BE2C (cell line): ENCODE data around the gene SUPT3H.
"Not testable (repeated sequence)": the region's sequence is repeated elsewhere in the genome, so short reads cannot be mapped to it uniquely, and the experiment has no call there.

Experiments
- DNase-seq: peaks from one replicate; pipeline ENCODE4 v3.0.0-alpha.2; 2020
- H3K27me3 ChIP-seq: fragments of 250-450 bp; sonication (Bioruptor Pico); 2 replicates; pipeline ENCODE4 v1.5.1; 2020; ENCODE audit warnings: mild to moderate bottlenecking
- H3K36me3 ChIP-seq: fragments of 250-450 bp; sonication (Bioruptor Pico); 2 replicates; pipeline ENCODE4 v1.5.1; 2020; ENCODE audit warnings: mild to moderate bottlenecking
- H3K4me1 ChIP-seq: fragments of 250-450 bp; sonication (Bioruptor Pico); 2 replicates; pipeline ENCODE4 v1.5.1; 2020
- H3K4me3 ChIP-seq: 2 replicates; pipeline ENCODE4 v1.5.1; 2011; ENCODE audit warnings: low read depth, low read length
- H3K9me3 ChIP-seq: fragments of 250-450 bp; sonication (Bioruptor Pico); 2 replicates; pipeline ENCODE4 v1.5.1; 2020
- CTCF ChIP-seq: IDR thresholded peaks from 2 replicates; pipeline ENCODE4 v1.5.1; 2012; ENCODE audit warnings: mild to moderate bottlenecking, low read depth, low read length

SUPT3H gene

GRCh38 chr6:44869321-44869897 is 508.3 kb downstream of the SUPT3H start:
- DNase-seq = no peak
- H3K4me3 ChIP-seq = no peak overlapping the region
- no peaks in the 10 kb centered on the region for H3K9me3 ChIP-seq
- H3K27me3 ChIP-seq = no peaks in the 10 kb centered on the region
- no peak for TF ChIP-seq CTCF
- no peaks in the 10 kb centered on the region for H3K36me3 ChIP-seq
- no peaks in the 10 kb centered on the region for H3K4me1 ChIP-seq

GRCh38 chr6:44868910-44869309 is 508.8 kb downstream of the SUPT3H start:
- DNase-seq = no peak

DNA sequence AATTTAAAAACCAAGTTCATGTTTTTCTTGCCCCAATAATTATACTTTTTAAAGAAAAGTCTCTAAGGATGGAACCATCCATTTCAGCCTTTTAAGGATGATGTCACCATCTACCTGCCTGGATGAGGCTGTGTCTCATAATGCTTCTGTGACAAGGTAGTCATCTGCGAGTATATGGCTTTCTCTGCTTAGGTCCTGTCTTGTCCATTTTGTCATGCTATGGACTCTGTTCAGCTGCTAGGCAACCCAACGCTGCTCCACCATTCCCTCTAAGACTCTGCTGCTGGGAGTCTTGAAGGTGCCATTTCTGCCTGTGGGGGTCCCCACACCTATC is 509.4 kb downstream of the SUPT3H start:
- no peak for DNase-seq
- Histone ChIP-seq H3K9me3 (no peaks in the 10 kb centered on the region), H3K27me3 (no peaks in the 10 kb centered on the region), H3K36me3 (no peaks in the 10 kb centered on the region), H3K4me3 (no peak overlapping the region), H3K4me1 (no peaks in the 10 kb centered on the region)
- no peak for TF ChIP-seq CTCF

More at GRCh38 chr6:44868910-44869309, 508.8 kb downstream of the SUPT3H start:
- H3K9me3 ChIP-seq = no peaks in the 10 kb centered on the region
- H3K36me3 ChIP-seq = no peaks in the 10 kb centered on the region
- H3K4me3 ChIP-seq = no peak overlapping the region
- no peak for TF ChIP-seq CTCF
- H3K4me1 ChIP-seq = no peaks in the 10 kb centered on the region
- H3K27me3 ChIP-seq = no peaks in the 10 kb centered on the region

DNA sequence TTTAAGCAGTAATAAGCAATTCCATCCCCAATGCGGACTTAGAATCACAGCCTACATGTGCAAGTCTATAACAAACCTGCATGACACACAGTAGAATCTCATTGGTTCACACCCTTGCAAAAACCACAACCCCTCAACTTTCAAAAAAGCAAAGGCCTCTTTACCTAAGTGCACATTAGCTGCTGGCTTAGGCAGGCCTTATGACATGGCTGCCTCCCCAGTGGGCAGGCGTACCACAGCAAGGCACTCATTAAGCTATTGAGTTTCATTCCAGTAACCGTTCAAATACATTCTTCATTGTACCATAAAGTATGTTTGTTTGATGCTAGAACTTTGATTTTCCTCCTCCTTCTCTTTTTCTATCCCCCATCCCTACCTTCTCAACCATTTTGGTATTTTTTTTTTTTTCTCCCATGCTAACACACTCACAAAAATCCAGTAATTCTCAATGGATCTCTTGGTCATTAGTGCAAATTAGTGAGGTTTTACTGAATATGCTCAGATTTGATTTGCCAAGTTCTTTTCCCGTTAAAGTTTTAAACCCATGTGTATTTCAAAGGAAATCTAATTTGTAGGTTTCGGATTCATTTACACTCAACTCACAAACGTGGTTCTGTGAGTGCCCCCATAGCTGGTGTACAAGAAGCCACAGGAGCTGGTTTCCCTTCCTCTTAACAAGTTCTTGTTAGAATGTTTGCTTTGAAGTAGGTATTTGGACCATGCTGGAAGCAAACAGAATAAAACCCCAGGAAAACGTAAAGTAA is 510.0 kb downstream of the SUPT3H start:
- no peaks in the 10 kb centered on the region for H3K36me3 ChIP-seq
- no peaks in the 10 kb centered on the region for H3K9me3 ChIP-seq
- no peak for TF ChIP-seq CTCF
- no peaks in the 10 kb centered on the region for H3K4me1 ChIP-seq
- H3K4me3 ChIP-seq = no peak overlapping the region
- H3K27me3 ChIP-seq = no peaks in the 10 kb centered on the region
- DNase-seq = no peak

- not testable (repeated sequence) for H3K9me3 ChIP-seq, H3K4me1 ChIP-seq, H3K4me3 ChIP-seq, DNase-seq, H3K36me3 ChIP-seq, H3K27me3 ChIP-seq
These were observed 512.5 kb downstream of the SUPT3H start for GRCh38 chr6:44865184-44865583.

GRCh38 chr6:44859901-44860410 is 517.8 kb downstream of the SUPT3H start:
- no peaks in the 10 kb centered on the region for H3K4me1 ChIP-seq
- H3K36me3 ChIP-seq = no peaks in the 10 kb centered on the region
- H3K27me3 ChIP-seq = no peaks in the 10 kb centered on the region
- no peak for DNase-seq
- no peak for TF ChIP-seq CTCF
- no peaks in the 10 kb centered on the region for H3K9me3 ChIP-seq
- H3K4me3 ChIP-seq = no peak overlapping the region
